OCI-LY3 (cell line): ENCODE measurements around the gene NBPF1.
"Not testable (repeated sequence)": the region's sequence is repeated elsewhere in the genome, so short reads cannot be mapped to it uniquely, and the experiment has no call there.

Source experiments
- H2AFZ ChIP-seq: fragments of 200-600, 300-600 bp; shearing (Covaris generic); 2 replicates; pipeline ENCODE4 v1.6.0; 2014; ENCODE audit warnings: antibody characterized with exemption, low read depth, low read length
- H3K27ac ChIP-seq: fragments of 200-600, 300-600 bp; sonication (generic); 2 replicates; pipeline ENCODE4 v1.5.1; 2014; ENCODE audit warnings: mild to moderate bottlenecking, low read length, moderate library complexity, mixed read lengths
- H3K27me3 ChIP-seq: fragments of 200-600, 300-600 bp; sonication (generic); 2 replicates; pipeline ENCODE4 v1.6.1; 2014; ENCODE audit warnings: low read depth, low read length, mixed read lengths
- H3K36me3 ChIP-seq: fragments of 200-600, 300-600 bp; sonication (generic); replicated peaks from 2 replicates; pipeline ENCODE3; 2014; ENCODE audit warnings: low read depth, low read length, mixed read lengths
- H3K4me1 ChIP-seq: fragments of 300-600, 200-600 bp; sonication (generic); 2 replicates; pipeline ENCODE4 v1.6.1; 2014; ENCODE audit warnings: low read length, mixed read lengths
- H3K4me2 ChIP-seq: fragments of 200-600, 300-600 bp; sonication (generic); 2 replicates; pipeline ENCODE4 v1.6.1; 2014; ENCODE audit warnings: low read length, mixed read lengths
- H3K4me3 ChIP-seq: fragments of 300-600, 200-600 bp; sonication (generic); 2 replicates; pipeline ENCODE4 v1.5.1; 2014; ENCODE audit warnings: antibody characterized with exemption, mild to moderate bottlenecking, low read length, moderate library complexity
- H3K79me2 ChIP-seq: fragments of 300-600, 200-600 bp; shearing (Covaris generic); 2 replicates; pipeline ENCODE4 v1.6.1; 2014; ENCODE audit warnings: mild to moderate bottlenecking, low read length, mixed read lengths
- H3K9ac ChIP-seq: fragments of 300-600, 200-600 bp; shearing (Covaris generic); 2 replicates; pipeline ENCODE4 v1.6.0; 2014; ENCODE audit warnings: mild to moderate bottlenecking, low read length, moderate library complexity
- H3K9me3 ChIP-seq: fragments of 200-600, 300-600 bp; shearing (Covaris generic); 2 replicates; pipeline ENCODE4 v1.6.1; 2014; ENCODE audit warnings: low read length, mixed read lengths; ENCODE audit not compliant: insufficient read depth
- H4K20me1 ChIP-seq: fragments of 200-600, 300-600 bp; sonication (generic); 2 replicates; pipeline ENCODE4 v1.6.1; 2016; ENCODE audit warnings: low read length, mixed read lengths; ENCODE audit not compliant: insufficient read depth
- EZH2phosphoT487 ChIP-seq: fragments of 200-600 bp; shearing (Covaris generic); IDR thresholded peaks from 2 replicates; pipeline ENCODE4 v1.6.1; 2018; ENCODE audit warnings: antibody characterized with exemption, mixed run types, low read depth
- TF ChIP-seq, protein P1 (sequence below): fragments of 200-600, 300-600 bp; sonication (generic); IDR thresholded peaks from 2 replicates; pipeline ENCODE4 v1.5.1; 2014; ENCODE audit warnings: antibody characterized with exemption, low read length, low read depth

NBPF1 gene

DNA sequence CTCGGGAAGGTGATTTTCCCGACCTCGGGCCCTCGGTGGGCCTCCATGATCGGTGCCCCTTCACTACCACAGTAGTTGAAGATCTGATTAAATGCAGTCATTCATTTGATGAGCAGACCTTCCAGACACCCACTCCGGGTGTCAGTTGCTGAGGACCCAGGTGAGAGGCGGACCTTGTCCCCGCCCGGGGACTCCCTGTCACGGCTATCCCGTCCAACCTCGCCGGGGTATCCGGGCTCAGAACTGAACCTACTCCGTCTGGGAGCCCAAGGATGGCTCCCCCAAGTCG is 30.8 kb upstream of the NBPF1 start:
- Histone ChIP-seq H3K36me3 (no peaks in the 10 kb centered on the region), H3K27me3 (no peaks in the 10 kb centered on the region), H3K9me3 (no peaks in the 10 kb centered on the region), H3K79me2 (peaks cover 19% of the 10 kb centered on the region), H3K4me3 (peak overlapping the region; percentile 80), H3K4me2 (peak overlapping the region; percentile 61), H3K9ac (peak overlapping the region; percentile 79), H4K20me1 (no peaks in the 10 kb centered on the region), H3K27ac (peak overlapping the region; percentile 24; the same call in 1 of the 2 replicates), H3K4me1 (peaks cover 15% of the 10 kb centered on the region), H2AFZ (peak overlapping the region; percentile 75)
- no peak for TF ChIP-seq EZH2phosphoT487
- TF ChIP-seq, protein P1, sequence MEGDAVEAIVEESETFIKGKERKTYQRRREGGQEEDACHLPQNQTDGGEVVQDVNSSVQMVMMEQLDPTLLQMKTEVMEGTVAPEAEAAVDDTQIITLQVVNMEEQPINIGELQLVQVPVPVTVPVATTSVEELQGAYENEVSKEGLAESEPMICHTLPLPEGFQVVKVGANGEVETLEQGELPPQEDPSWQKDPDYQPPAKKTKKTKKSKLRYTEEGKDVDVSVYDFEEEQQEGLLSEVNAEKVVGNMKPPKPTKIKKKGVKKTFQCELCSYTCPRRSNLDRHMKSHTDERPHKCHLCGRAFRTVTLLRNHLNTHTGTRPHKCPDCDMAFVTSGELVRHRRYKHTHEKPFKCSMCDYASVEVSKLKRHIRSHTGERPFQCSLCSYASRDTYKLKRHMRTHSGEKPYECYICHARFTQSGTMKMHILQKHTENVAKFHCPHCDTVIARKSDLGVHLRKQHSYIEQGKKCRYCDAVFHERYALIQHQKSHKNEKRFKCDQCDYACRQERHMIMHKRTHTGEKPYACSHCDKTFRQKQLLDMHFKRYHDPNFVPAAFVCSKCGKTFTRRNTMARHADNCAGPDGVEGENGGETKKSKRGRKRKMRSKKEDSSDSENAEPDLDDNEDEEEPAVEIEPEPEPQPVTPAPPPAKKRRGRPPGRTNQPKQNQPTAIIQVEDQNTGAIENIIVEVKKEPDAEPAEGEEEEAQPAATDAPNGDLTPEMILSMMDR: no peak

DNA sequence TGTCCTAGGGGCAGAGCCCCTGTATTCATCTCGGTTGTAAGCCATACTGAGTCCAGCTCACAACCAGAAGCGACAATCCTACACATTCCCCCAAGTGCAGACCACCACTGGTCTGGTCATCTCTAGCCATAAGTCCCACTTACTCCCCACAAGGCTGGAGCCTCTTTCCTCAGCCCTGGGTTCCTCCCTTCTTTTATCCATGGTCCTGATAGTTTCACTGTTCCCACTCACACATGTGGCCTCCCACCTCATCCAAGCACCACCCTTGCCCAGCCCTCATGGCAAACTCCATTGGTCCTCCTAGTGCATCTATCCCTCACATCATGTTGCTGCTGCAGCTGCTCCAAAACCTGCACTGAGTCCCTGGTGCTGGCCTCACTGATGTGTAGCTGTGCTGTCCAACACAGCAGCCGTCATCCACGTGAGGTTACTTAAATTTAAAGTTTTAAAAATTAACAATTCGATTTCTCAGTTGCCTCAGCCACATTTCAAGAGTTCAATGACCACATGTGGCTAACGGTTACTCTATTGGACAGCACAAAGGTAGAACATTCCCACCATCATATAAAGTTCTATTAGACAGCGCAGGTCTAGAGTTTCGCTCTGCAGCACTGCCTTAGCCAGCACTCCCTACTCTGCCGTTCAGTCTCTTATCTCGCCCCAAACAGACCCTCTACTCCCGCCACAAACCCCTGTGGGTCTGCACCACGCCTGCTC is 30.3 kb upstream of the NBPF1 start:
- Histone ChIP-seq H3K4me1 (peaks cover 15% of the 10 kb centered on the region), H3K27ac (0 out of 2 replicates have a peak overlapping the region, but pooled peaks have one; percentile 24), H3K79me2 (peaks cover 19% of the 10 kb centered on the region)

DNA sequence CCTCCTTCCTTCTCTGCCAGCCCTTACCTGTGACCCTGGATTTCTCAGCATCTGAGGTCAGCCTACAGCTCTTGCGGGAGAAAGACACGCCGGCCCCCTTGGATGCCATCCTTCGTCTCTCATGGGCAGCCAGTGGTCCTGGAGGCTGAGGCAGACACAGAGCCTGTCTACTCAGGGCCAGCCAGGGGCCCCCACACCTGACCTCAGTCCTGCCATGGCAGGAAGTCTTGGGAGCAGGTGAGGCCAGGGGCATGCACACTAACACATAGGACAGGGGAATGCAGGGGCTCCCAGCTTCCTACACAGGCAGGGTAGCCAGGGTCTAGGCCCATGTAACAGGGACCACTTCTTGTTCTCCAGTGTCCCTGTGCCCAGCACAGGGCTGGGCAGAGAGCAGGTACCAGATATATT is 29.6 kb upstream of the NBPF1 start:
- H3K9me3 ChIP-seq, H3K4me3 ChIP-seq, H2AFZ ChIP-seq, H3K9ac ChIP-seq, H3K27ac ChIP-seq, H4K20me1 ChIP-seq, H3K36me3 ChIP-seq, H3K27me3 ChIP-seq: not testable (repeated sequence)
- Histone ChIP-seq H3K4me2 (peak overlapping the region; percentile 5), H3K4me1 (peaks cover 15% of the 10 kb centered on the region), H3K79me2 (peaks cover 19% of the 10 kb centered on the region)

More for the DNA sequence above, 30.3 kb upstream of the NBPF1 start:
- not testable (repeated sequence) for H3K9me3 ChIP-seq, H3K27me3 ChIP-seq, H4K20me1 ChIP-seq, H3K36me3 ChIP-seq
- Histone ChIP-seq H2AFZ (peak overlapping the region; percentile 75; the same call in 1 of the 2 replicates), H3K4me2 (peak overlapping the region; percentile 61), H3K4me3 (peak overlapping the region; percentile 80), H3K9ac (peak overlapping the region; percentile 79)

DNA sequence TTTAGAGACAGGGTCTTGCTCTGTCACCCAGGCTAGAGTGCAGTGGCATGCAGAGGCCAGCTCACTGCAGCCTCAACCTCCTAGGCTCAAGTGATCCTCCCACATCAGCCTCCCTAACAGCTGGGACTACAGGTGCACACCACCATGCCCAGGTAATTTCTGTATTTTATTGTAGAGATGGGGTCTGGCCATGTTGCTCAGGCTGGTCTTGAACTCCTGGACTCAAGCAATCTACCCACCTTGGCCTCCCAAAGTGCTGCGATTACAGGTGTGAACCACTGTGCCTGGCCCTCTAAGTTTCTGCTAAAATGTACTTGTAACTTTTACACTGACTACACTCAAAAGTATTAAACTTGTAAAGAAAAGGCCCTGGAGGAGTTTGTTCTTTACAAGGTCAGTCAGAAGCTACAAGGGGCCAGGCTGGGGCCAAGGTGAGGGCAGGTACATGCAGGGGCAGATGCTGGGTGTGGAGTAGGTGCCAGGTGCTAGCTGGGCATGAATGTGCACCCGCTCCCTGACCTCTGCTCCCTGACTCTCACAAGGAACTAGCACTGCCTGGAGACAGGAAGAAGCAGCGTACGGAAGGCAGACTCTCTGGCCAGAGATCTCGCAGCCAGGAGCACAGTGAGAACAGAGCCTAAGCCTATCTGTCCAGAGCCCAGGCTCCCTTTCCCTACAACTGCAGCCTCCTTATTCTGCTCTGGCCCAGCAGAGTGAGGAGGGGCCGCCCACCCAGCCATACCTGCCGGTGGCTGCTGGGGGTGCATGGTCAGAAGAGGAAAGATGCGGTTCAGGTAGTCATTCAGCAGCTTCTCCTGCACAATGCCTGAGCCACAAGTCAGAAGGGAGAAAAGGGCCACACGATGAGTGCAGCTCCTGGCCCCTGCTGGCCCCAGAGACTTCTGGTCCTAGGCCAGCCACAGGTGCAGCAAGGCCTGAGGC is 28.9 kb upstream of the NBPF1 start:
- H3K27ac ChIP-seq, H3K4me2 ChIP-seq, H3K27me3 ChIP-seq, H3K4me3 ChIP-seq, H4K20me1 ChIP-seq, H2AFZ ChIP-seq, H3K36me3 ChIP-seq, H3K9ac ChIP-seq, H3K9me3 ChIP-seq: not testable (repeated sequence)
- Histone ChIP-seq H3K4me1 (peaks cover 15% of the 10 kb centered on the region), H3K79me2 (peaks cover 19% of the 10 kb centered on the region)

DNA sequence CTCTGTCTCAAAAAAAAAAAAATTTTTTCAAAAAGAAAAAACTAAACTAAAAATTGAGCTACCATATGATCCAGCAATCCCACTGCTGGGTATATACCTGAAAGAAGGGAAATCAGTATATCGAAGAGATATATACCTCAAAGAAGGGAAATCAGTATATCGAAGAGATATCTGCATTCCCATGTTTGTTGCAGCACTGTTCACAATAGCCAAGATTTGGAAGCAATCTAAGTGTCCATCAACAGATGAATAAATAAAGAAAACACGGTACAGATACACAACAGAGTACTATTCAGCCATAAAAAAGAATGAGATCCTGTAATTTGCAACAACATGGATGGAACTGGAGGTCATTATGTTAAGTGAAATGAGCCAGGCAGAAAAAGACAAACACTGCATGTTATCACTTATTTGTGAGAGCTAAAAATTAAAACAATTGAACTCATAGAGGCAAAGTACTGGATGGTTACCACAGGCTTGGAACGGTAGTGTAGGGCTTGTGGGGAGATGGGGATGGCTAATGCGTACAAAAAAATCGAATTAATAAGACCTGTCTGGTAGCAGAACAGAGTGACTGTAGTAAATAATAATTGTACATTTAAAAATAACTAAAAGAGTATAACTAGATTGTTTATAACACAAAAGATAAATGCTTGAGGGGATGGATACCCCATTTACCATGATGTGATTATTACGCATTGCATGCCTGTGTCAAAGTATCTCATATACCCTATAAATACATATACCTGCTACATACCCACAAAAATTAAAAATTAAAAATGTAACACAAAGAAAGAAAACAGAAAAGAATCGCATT is 28.0 kb upstream of the NBPF1 start:
- not testable (repeated sequence) for H3K27ac ChIP-seq, H3K9me3 ChIP-seq, H3K4me3 ChIP-seq, H3K27me3 ChIP-seq, H2AFZ ChIP-seq, H3K4me2 ChIP-seq, H3K36me3 ChIP-seq, H3K9ac ChIP-seq, H4K20me1 ChIP-seq
- Histone ChIP-seq H3K4me1 (peaks cover 15% of the 10 kb centered on the region), H3K79me2 (peaks cover 19% of the 10 kb centered on the region)

DNA sequence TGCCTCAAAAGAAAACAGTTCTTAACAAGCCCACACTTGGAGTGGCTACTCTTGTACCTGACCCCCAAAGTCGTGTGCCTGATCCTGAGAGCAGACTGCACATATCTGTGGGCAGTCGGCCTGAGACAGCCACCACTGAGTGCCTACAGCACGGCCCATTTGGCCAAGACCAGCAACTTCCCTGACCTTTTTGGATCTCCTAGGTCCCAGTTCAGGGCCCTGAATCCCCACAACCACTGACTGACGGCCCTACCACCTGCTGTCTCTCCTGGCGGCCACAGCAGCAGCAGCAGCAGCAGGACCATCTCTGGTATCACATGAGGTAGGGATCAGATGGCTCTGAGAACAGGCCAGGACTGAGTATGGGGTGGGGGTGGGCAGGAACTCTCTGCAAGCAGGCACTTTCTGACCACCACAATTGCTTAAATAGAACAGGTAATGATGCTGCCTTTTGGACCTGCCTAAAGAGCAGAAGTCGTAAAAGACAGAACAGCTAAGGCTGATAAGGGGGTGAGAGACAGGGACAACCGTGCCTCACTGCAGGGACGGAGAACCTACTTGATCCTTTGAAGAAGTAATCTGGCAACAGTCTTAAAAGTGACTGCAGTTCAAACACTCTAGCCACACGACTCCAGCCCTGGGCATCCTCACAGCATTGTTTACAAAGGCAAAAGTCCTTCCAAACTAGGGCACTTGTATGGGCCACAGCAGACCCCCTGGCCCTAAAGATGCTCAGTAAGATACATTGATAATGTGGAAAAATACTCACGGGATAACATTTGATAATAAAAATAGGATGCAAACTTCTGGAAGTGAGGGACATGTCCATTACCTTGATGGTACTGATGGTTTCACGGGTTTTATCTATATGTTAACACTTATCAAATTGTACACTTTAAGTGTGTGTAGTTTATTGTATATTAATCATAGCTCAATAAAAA is 26.0 kb upstream of the NBPF1 start:
- not testable (repeated sequence) for H4K20me1 ChIP-seq

DNA sequence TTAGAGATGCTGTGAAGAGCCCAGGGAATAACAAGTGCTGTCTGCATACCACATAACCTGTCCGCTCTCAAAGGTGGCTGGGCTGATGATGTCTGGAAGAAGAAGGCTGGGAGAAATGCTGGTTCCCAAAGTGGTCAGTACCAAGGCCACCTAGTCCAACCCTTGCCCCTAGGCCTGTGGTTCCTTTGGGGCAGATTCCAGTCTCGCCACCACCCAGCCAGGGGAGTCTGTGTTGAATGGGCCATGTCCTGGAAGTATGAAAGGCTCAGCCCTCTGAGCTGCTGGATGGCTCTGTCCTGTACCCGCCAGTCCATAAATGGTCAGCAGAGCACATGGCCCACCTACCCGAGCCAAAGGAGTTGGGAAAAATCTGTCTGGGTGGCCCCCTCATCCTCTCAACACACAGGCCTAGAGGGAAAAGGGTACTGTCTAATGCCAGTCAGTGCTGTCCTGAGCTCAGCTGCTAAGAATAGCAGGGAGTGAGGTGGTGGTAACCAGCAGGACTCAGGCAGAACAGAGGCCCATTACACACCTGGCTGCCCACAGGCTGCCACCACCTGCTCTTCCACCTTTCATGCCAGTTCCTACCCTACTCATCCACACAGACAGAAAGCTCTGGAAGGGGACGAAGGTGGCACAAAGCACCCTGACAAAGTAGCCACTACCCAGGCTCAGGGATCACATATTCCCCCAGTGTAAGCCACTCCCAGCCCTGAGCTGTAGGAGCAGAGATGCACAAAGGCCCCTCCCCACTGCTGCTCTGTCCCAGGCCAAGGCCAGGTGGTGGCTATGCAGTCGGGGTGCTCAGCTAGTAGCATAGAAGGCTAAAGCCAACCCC is 24.8 kb upstream of the NBPF1 start:
- not testable (repeated sequence) for H3K4me3 ChIP-seq, H2AFZ ChIP-seq, H3K4me2 ChIP-seq, H3K79me2 ChIP-seq, H3K9me3 ChIP-seq, H3K9ac ChIP-seq, H3K36me3 ChIP-seq, H3K4me1 ChIP-seq, H3K27me3 ChIP-seq, H3K27ac ChIP-seq, H4K20me1 ChIP-seq

More for the DNA sequence above, 26.0 kb upstream of the NBPF1 start:
- H3K36me3 ChIP-seq, H3K4me2 ChIP-seq, H3K9me3 ChIP-seq, H2AFZ ChIP-seq, H3K4me1 ChIP-seq, H3K9ac ChIP-seq, H3K27me3 ChIP-seq, H3K4me3 ChIP-seq, H3K27ac ChIP-seq: not testable (repeated sequence)
- peaks cover 18% of the 10 kb centered on the region for H3K79me2 ChIP-seq
